GM20000 (cell line): ENCODE measurements around the gene GLG1.
"Not testable (repeated sequence)": the region's sequence is repeated elsewhere in the genome, so short reads cannot be mapped to it uniquely, and the experiment has no call there.

Source experiments
- DNase-seq: peaks from one replicate; pipeline ENCODE4 v3.0.0; 2012; ENCODE audit warnings: low spot score
- TF ChIP-seq, protein P1 (sequence below): IDR thresholded peaks from 2 replicates; pipeline ENCODE4 v1.5.1; 2012; ENCODE audit warnings: mild to moderate bottlenecking, control low read depth; ENCODE audit errors: extremely low read depth, missing control alignments

Gene GLG1

DNA sequence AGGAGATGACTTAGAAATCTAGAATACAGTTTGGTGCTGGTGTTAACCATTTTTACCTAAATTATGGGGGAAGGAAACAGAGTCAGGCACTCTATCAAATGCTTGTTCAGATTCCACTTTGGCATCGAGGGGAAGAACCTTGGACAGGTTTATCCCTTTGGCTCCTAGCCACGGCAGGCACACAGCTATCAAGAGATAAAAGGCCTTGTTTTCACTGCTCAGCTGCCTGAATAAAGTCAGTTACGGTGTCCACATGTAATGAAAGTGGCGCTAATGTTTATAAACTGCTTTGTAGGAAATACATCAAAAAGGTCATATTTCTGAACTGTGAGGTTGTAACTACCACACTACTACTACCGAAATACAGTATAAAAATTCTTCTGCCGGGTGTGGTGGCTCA lies 66.3 kb downstream of the GLG1 start:
- not testable (repeated sequence) for DNase-seq

DNA sequence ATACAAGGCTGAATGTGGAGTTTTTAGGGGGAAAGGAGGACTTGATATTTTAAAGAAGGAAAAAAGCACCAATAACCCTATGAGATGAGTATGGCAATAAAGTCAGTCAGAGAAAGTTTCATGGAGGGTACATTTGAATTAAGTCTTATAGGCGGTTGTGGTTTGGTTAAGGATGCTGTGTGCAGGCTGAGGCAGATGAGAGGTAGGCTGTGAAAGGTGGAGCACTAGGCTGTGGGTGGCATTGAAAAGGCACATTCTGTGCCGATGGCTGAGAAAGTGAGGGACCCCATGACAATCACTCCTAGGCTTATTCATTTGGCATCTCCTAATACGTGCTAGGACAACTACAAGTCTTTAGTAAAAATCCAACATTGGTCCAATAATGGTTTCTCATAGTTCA lies 68.1 kb downstream of the GLG1 start:
- DNase-seq: not testable (repeated sequence)

DNA sequence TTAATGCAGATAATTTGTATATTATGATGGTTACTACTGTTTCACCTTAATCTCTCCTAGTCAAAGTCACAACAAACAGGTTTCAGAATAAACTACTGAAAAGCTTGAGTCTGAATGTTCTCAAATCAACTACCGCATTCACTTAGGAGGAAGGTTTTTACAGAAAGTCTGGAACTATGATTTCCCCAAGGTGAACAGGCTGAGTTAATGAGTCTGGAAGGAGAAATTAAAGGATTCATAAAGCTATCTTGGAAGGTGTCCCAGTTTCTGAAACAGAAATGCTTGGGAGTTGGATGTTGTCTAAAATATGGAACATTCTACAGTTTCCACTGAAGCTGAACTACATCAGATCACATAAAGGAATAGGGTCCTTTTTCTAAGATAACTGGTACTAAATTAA lies 69.2 kb downstream of the GLG1 start:
- not testable (repeated sequence) for DNase-seq

DNA sequence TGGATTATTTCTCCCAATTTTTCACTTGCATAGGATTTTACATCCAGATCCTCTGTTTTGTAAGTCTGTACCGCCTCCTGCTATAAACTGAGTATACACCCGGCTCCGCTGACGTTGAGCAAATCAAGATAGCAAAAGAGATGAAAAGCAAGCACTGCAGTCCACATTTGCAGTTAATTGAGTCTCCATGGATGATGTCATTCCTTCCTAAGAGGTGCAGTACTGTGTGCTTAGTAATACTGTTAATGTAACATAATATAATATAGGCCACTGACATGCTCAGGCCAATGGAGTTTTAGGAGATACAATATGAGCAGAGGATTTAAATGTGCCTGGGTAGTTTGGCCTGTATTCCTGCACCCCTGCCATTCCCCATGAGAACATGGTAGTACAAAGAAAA lies 72.3 kb downstream of the GLG1 start:
- not testable (repeated sequence) for DNase-seq

DNA sequence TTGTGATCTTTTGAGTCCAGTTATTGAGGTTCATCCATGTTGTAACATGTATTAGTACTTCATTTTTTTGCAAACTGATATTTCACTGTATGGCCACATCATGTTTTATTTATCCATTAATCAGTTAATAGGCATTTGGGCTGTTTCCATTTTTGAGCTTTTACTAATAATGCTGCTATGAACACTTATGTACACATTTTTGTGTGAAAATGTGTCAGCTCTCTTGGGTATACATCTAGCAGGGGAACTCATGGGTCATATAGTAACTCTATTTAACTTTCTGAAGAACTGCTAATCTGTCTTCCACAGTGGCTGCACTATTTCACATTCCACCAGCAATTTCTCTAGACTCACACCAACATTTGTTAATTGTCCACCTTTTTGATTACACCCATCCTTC lies 82.0 kb downstream of the GLG1 start:
- TF ChIP-seq, protein P1, sequence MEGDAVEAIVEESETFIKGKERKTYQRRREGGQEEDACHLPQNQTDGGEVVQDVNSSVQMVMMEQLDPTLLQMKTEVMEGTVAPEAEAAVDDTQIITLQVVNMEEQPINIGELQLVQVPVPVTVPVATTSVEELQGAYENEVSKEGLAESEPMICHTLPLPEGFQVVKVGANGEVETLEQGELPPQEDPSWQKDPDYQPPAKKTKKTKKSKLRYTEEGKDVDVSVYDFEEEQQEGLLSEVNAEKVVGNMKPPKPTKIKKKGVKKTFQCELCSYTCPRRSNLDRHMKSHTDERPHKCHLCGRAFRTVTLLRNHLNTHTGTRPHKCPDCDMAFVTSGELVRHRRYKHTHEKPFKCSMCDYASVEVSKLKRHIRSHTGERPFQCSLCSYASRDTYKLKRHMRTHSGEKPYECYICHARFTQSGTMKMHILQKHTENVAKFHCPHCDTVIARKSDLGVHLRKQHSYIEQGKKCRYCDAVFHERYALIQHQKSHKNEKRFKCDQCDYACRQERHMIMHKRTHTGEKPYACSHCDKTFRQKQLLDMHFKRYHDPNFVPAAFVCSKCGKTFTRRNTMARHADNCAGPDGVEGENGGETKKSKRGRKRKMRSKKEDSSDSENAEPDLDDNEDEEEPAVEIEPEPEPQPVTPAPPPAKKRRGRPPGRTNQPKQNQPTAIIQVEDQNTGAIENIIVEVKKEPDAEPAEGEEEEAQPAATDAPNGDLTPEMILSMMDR: no peak
- no peak for DNase-seq

DNA sequence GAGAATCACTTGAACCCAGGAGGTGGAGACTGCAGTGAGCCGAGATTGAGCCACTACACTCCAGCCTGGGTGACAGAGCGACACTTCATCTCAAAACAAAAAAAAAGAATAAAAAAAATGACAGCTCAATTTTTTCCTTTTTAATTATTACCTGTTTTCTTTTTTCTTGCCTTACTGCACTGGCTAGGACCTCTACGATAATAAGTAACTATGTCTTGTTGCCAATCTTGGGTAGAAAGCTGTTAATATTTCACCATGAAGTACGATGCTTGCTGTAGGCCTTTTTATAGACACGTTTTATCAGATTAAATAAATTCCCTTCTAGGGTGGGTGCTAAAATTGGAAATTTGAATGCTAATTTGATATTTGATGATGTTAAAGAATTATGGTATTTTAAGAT lies 82.8 kb downstream of the GLG1 start:
- no peak for DNase-seq
- TF ChIP-seq, protein P1: no peak

DNA sequence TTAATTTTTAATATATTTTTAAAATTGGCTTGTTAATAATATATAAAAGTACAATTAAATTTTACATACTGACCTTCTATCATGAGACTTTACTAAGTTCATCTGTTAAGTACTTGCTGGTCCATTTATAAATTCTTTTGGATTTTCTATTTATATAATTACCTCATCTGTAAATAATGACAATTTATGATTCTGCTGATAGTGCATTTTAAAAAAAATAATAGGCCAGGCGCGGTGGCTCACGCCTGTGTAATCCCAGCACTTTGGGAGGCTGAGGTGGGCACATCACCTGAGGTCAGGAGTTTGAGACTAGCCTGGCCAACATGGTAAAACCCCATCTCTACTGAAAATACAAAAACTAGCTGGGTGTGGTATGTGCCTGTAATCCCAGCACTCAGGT lies 83.2 kb downstream of the GLG1 start:
- not testable (repeated sequence) for DNase-seq

DNA sequence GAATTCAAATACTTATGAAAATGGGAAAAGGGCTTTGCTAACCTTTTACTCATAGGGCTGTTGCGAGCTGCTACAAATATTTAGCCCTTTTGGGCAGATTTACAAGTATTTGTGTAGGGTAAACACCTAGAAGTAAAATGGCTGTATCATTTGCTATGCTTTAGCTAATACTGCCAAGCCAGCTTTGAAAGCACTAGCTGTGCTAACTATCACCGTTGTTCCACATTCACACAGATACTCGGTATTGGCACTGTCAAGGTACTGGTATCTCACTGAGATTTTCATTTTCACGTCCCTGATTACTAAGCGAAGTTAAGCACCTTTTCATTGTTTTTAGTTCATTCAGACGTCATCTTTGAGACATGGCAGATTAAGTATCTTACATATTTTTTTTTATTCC lies 84.8 kb downstream of the GLG1 start:
- no peak for DNase-seq
- TF ChIP-seq, protein P1: no peak

DNA sequence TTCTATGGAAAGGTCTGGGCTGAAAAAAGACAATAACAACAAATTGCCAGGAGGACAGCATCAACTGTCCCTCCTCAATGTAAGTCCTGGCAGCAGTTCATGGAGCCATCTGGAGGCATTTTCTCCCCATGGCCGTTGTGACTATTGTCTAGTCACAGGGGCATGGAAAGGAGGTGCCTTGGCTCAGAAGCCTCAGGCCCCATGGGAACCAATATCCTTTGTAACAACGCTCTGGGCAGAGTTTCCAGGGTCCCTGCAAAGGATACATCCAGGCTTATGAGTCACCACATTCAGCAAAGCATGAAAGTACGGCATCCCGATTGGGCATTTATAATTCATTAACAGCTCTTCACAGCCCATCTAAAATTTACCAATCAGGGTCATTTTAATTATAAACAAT lies 85.2 kb downstream of the GLG1 start:
- no peak for DNase-seq
- TF ChIP-seq, protein P1: no peak

DNA sequence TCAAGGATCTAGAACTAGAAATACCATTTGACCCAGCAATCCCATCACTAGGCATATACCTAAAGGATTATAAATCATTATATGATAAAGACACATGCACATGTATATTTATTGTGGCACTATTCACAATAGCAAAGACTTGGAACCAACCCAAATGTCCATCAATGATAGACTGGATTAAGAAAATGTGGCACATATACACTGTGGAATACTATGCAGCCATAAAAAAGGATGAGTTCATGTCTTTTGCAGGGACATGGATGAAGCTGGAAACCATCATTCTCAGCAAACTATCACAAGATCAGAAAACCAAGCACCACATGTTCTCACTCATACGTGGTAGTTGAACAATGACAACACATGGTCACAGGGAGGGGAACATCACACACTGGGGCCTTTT lies 88.0 kb downstream of the GLG1 start:
- DNase-seq: not testable (repeated sequence)

DNA sequence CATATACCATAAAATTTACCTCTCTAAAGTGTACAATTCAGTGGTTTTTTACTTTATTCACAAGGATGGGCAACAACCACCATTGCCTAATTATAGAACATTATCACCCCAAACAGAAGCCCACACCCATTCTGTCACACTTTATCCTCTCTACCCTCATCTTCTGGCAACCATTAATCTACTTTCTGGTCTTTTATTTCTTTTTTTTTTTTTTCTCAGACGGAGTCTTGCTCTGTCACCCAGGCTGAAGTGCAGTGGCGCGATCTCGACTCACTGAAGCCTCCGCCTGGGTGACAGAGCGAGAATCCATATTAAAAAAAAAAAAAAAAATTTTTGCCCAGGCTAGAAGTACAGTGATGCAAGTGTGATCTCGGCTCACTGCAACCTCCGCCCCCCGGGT lies 95.0 kb downstream of the GLG1 start:
- TF ChIP-seq, protein P1: no peak
- no peak for DNase-seq
